Measurements from ENCODE around the gene ARRDC4.

- TF ChIP-seq TAF1 (IDR thresholded peaks at IDR 0.05; ENCODE audit: borderline replicate concordance, insufficient read depth, low read length) (no peak), POLR2AphosphoS5 (IDR thresholded peaks at IDR 0.05; ENCODE audit: low read depth, low read length) (no peak), REST (IDR thresholded peaks at IDR 0.05; ENCODE audit: insufficient read depth in 1 of 2, low read depth in 2 of 2, low read length in 2 of 2) (no peak)
Measured at GRCh38 chr15:97914711-97915110, 45.8 kb upstream of the ARRDC4 start.

All from PFSK-1 (cell line).